ENCODE measurements around the gene ZNF385D.

The ZNF385D gene, protein sequence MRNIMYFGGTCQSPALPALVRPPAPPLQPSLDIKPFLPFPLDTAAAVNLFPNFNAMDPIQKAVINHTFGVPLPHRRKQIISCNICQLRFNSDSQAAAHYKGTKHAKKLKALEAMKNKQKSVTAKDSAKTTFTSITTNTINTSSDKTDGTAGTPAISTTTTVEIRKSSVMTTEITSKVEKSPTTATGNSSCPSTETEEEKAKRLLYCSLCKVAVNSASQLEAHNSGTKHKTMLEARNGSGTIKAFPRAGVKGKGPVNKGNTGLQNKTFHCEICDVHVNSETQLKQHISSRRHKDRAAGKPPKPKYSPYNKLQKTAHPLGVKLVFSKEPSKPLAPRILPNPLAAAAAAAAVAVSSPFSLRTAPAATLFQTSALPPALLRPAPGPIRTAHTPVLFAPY

GRCh38 chr3:21750831-21751391, at the start of gene ZNF385D:
TSS of gene ZNF385D (minus strand) at chr3:21751210. CDS start at chr3:21750916, 294 bp downstream.
- DNase-seq (ENCODE audit: extremely low read depth in 1 of 2, low read depth in 1 of 2), result no peak

DNA sequence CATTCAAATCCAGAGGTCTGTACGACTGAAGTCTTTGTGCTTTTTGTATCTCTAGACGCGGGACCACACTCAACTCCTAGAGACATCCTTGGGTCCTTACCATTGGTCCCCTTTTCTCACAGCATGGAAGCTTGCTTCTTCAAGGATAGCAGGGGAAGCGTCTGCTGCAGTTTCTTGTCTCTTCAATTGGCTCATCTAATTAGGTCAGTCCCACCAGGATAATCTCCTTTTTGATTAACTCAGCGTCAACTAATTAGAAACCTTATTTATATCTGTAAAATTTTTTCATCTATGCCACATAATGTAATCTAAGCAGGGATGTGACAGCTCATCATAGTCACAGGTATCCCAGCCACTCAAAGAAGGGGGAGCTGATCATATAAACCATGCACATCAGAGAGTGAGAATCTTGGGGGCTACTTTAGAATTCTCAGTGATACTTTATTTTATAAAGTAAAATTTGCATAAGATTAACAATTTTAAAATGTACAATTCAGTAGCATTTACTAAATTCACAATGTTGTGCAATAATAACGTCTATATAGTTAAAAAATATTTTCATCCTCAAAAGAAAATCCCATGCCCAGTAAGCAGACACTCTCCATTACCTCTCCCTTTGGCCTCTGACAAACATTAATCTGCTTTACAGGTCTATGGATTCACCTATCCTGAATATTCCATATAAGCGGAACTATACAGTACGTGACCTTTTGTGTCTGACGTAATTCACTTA, 47.5 kb upstream of the ZNF385D start:
- no peak for DNase-seq (ENCODE audit: extremely low read depth in 1 of 2, low read depth in 1 of 2)

GRCh38 chr3:21795921-21796320, 44.9 kb upstream of the ZNF385D start:
- DNase-seq (ENCODE audit: extremely low read depth in 1 of 2, low read depth in 1 of 2), result no peak

- DNase-seq (ENCODE audit: extremely low read depth in 1 of 2, low read depth in 1 of 2), result no peak
These were observed 44.3 kb upstream of the ZNF385D start for GRCh38 chr3:21795152-21795837.

DNA sequence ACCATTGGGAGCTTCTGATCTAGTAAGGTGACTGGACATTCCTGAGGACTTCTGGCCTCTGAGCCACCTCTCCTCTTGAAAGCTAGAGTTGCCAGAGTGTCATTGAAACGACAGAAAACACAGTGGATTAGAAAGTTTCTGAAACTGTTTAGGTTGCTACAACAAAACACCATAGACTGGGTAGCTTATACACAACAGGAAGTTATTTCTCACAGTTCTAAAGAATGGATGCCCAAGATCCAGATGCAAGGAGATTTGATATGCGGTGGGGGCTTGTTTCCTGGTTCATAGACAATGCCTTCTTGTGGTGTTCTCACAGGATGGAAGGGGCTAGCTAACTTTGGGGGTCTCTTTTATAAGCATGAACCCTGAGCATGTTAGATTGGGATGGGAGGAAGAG, 43.3 kb upstream of the ZNF385D start:
- DNase-seq (ENCODE audit: extremely low read depth in 1 of 2, low read depth in 1 of 2), result no peak

GRCh38 chr3:21792176-21792575, 41.2 kb upstream of the ZNF385D start:
- DNase-seq (ENCODE audit: extremely low read depth in 1 of 2, low read depth in 1 of 2), result no peak

- no peak for DNase-seq (ENCODE audit: extremely low read depth in 1 of 2, low read depth in 1 of 2)
These were observed 40.3 kb upstream of the ZNF385D start for GRCh38 chr3:21791356-21791755.

GRCh38 chr3:21790466-21790865, 39.5 kb upstream of the ZNF385D start:
- no peak for DNase-seq (ENCODE audit: extremely low read depth in 1 of 2, low read depth in 1 of 2)

- DNase-seq (ENCODE audit: extremely low read depth in 1 of 2, low read depth in 1 of 2), result no peak
These were observed 38.7 kb upstream of the ZNF385D start for GRCh38 chr3:21789730-21790129.

GRCh38 chr3:21786438-21786797, 35.4 kb upstream of the ZNF385D start:
- DNase-seq (ENCODE audit: extremely low read depth in 1 of 2, low read depth in 1 of 2), result no peak

- DNase-seq (ENCODE audit: extremely low read depth in 1 of 2, low read depth in 1 of 2), result no peak
These were observed 34.9 kb upstream of the ZNF385D start for GRCh38 chr3:21785765-21786437.

DNA sequence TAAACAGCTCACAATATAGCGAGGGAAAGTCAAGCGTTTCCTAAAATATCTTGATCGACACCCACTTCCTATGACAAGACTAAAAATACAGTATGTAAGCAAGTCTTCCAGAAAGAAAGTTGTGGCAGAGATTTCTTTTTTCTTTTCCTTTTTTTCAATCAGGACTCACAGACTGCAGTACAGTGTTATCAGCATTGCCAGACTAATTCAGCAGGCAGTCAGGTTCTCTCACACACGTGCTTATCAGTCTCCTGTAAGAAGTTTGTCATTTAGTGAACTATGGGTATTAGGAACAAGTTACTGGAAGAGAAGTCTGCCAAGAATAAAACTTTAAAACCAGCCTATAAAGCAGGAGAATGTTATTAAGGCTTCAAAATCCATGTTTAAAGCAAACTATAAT, 32.8 kb upstream of the ZNF385D start:
- DNase-seq (ENCODE audit: extremely low read depth in 1 of 2, low read depth in 1 of 2), result no peak

- no peak for DNase-seq (ENCODE audit: extremely low read depth in 1 of 2, low read depth in 1 of 2)
These were observed 30.3 kb upstream of the ZNF385D start for GRCh38 chr3:21781355-21781754.

GRCh38 chr3:21779909-21780308, 28.9 kb upstream of the ZNF385D start:
- DNase-seq (ENCODE audit: extremely low read depth in 1 of 2, low read depth in 1 of 2), result no peak

DNA sequence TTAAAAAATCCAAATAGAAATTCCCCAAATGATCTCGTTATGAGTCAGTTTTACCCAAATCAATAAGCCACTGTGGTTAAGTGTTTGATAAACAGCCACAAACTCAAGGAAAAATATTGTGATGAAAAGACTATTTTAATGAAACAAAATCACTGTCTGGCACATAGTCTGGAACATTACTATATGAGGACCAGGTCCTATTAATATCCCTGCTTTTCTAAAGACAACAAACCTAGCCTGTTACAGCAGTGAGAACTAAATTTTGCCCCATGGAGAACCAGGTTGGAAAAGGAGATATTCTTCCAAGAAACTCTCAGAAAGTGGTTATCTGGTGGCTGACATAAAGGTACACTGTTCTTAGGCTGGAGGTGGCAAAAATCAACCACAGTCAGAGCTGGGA, 27.7 kb upstream of the ZNF385D start:
- no peak for DNase-seq (ENCODE audit: extremely low read depth in 1 of 2, low read depth in 1 of 2)

DNA sequence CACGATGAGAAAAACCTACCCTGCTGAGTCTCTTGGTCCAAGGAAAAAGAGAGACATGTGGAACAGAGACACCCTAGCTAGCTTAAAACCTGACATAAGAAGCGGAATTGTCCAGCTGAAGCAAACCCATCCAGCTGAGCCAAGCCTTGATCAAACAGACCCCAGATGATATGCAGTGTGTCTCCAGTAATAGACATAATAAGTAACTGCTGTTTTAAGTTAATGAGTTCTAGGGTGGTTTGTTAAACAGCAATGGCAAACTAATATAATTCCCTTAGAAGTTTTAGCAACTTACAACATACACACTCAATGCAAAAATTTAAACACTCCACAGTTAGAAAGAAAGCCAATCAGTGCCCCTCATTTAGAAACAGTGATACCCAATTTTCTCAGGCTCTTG, 26.8 kb upstream of the ZNF385D start:
- no peak for DNase-seq (ENCODE audit: extremely low read depth in 1 of 2, low read depth in 1 of 2)

DNA sequence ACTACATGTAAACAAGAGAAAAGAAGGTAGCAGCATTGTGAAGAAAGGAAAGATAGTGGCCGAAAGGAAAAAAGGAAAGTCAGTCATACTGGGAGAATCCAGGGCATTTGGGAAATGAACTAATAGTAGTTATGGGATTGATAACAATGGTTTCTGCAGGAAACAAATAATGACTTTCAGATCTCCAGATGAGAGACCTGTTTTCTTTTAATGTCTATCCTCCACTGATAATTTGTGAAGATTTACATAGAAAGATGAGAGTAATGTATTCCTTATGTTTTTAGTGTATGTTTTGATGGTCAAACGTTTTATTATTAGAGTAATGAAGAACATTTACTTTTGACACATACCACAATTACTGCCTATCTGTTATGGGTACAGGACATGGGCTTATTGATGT, 15.0 kb upstream of the ZNF385D start:
- no peak for DNase-seq (ENCODE audit: extremely low read depth in 1 of 2, low read depth in 1 of 2)

- no peak for DNase-seq (ENCODE audit: extremely low read depth in 1 of 2, low read depth in 1 of 2)
These were observed 4.9 kb upstream of the ZNF385D start for GRCh38 chr3:21755896-21756295.

DNA sequence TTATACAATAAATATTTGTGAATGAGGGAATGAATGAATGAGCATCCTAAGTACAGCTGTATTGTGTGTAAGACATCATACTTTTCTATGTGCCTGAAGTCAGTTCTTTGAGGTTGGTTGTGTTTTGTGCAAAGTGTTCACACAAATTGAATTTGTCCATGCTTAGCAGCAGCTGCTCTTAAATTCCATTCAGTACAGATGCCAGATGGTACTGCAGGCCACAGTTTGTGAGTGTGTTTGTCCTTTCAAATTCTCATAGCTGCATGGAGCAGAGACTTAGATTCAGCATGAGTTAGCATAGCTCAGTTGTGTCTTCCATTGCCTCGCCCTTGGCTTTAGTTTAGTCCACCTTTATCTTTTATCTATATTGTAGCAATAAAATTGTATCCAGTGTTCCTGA, 3.8 kb upstream of the ZNF385D start:
- no peak for DNase-seq (ENCODE audit: extremely low read depth in 1 of 2, low read depth in 1 of 2)

- no peak for DNase-seq (ENCODE audit: extremely low read depth in 1 of 2, low read depth in 1 of 2)
These were observed 1.8 kb upstream of the ZNF385D start for GRCh38 chr3:21752749-21753347.

DNA sequence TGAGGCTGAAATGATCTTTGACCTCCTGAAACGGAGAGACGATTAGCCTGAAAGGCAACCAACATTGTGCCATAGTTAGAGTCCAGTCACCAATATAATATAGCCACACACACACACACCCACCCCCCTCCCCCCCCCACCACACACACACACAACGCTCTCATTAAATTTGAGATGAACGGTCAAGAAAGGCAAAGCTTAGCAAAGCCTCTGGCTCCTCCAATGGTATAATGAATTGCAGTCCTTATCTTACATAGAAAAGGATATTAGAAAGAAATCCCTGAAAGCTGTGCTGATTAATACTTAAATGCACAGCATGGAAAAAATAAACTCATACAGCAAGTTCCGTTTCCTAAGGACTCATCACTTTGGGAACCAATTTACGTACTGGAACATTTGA, 876 bp upstream of the ZNF385D start:
- DNase-seq (ENCODE audit: extremely low read depth in 1 of 2, low read depth in 1 of 2), result no peak
